Measurements from ENCODE around the gene HDAC4. TPM values are rescaled to one million over a fixed set of nuclear protein-coding genes. Genes with fewer than 3 reads are reported as not detected.

Gene HDAC4
- total RNA-seq, 1 experiment from 2014 or later, result 44.4 TPM

- POLR2A ChIA-PET, result no interaction called here
- TF ChIP-seq NR2C2 (CRISPR knock-in tag; IDR thresholded peaks at IDR 0.05), result no peak
- no peak for TF ChIP-seq FOXP1 (CRISPR knock-in tag; IDR thresholded peaks at IDR 0.05; ENCODE audit: borderline replicate concordance)
- no peak for TF ChIP-seq ZNF671 (CRISPR knock-in tag; IDR thresholded peaks at IDR 0.05)
- TF ChIP-seq ZBTB43 (CRISPR knock-in tag; IDR thresholded peaks at IDR 0.05), result no peak
- CTCF ChIA-PET, result interaction anchor here (1.1 kb wide), 2 partner anchors 89 to 239 kb away, joined by 3 read pairs; no protein-coding TSS in a partner anchor
- H3K27me3 Mint-ChIP-seq (ENCODE audit: low read depth), result no peaks in the 10 kb centered on the region
- peaks cover 3% of the 10 kb centered on the region; the same call in 1 of the 2 replicates for H3K36me3 Mint-ChIP-seq
- peaks cover 51% of the 10 kb centered on the region for H3K4me1 Mint-ChIP-seq
- no peak for ATAC-seq
- no peak for DNase-seq (ENCODE audit: low spot score)
- H3K9me3 Mint-ChIP-seq, result no peaks in the 10 kb centered on the region
- no peak overlapping the region for H3K4me3 Mint-ChIP-seq
- H3K27ac Mint-ChIP-seq, result peak overlapping the region; percentile 92
These were observed 17.6 kb downstream of the HDAC4 start for GRCh38 chr2:239383036-239383758.

- peaks cover 3% of the 10 kb centered on the region; the same call in 1 of the 2 replicates for H3K36me3 Mint-ChIP-seq
- no peaks in the 10 kb centered on the region for H3K9me3 Mint-ChIP-seq
- ChIA-PET POLR2A (interaction anchor here (0.6 kb wide), 1 partner anchor 22 kb away, joined by 4 read pairs; no protein-coding TSS in a partner anchor), CTCF (interaction anchor here (0.5 to 1.1 kb wide), 4 partner anchors 88 to 238 kb away, joined by 3 to 5 read pairs (median 4); no protein-coding TSS in a partner anchor)
- H3K27me3 Mint-ChIP-seq (ENCODE audit: low read depth), result no peaks in the 10 kb centered on the region
- H3K27ac Mint-ChIP-seq, result peak overlapping the region; percentile 92
- ATAC-seq (no peak), DNase-seq (ENCODE audit: low spot score) (no peak)
- H3K4me1 Mint-ChIP-seq, result peaks cover 51% of the 10 kb centered on the region
- H3K4me3 Mint-ChIP-seq, result no peak overlapping the region
- TF ChIP-seq AFF4 (CRISPR knock-in tag; IDR thresholded peaks at IDR 0.05; ENCODE audit: borderline replicate concordance), result no peak
- TF ChIP-seq EMX1 (CRISPR knock-in tag; IDR thresholded peaks at IDR 0.05), result no peak
- TF ChIP-seq ZNF232 (CRISPR knock-in tag; IDR thresholded peaks at IDR 0.05), result no peak
These were observed 18.4 kb downstream of the HDAC4 start for GRCh38 chr2:239382384-239382880.

GRCh38 chr2:239381709-239382134, 19.1 kb downstream of the HDAC4 start:
- ATAC-seq, result peak; percentile 73
- Mint-ChIP-seq H3K27ac (peak overlapping the region; percentile 96), H3K36me3 (peaks cover 3% of the 10 kb centered on the region; the same call in 1 of the 2 replicates), H3K27me3 (ENCODE audit: low read depth) (no peaks in the 10 kb centered on the region), H3K4me1 (peaks cover 51% of the 10 kb centered on the region), H3K9me3 (no peaks in the 10 kb centered on the region), H3K4me3 (peak overlapping the region; percentile 43)
- DNase-seq (ENCODE audit: low spot score), result peak; percentile 36
- ChIA-PET CTCF (interaction anchor here (0.5 to 1.4 kb wide), 7 partner anchors 8 to 442 kb away, joined by 3 to 5 read pairs (median 4); no protein-coding TSS in a partner anchor), POLR2A (no interaction called here)
- no peak for TF ChIP-seq ZBTB43 (CRISPR knock-in tag; IDR thresholded peaks at IDR 0.05)
- no peak for TF ChIP-seq RORB (CRISPR knock-in tag; IDR thresholded peaks at IDR 0.05)
- no peak for TF ChIP-seq FOXK1 (CRISPR knock-in tag; IDR thresholded peaks at IDR 0.05)
- TF ChIP-seq OVOL2 (CRISPR knock-in tag; IDR thresholded peaks at IDR 0.05; ENCODE audit: borderline replicate concordance), result no peak

All from WTC11 (cell line).